ENCODE measurements around the gene GALNS. TPM values are rescaled to one million over a fixed set of nuclear protein-coding genes. Genes with fewer than 3 reads are reported as not detected.

GALNS gene
- total and polyA plus RNA-seq, 2 donors (not counting 3 experiments of a cell fraction or from before 2014, with no cell fraction given): 21.8 to 40.2 TPM

GRCh38 chr16:88773812-88774291 is 82.9 kb downstream of the GALNS start:
- Histone ChIP-seq H3K4me2 (ENCODE audit: insufficient read depth, low read length) (no peak overlapping the region), H3K4me1 (ENCODE audit: control insufficient read depth, extremely low read depth, insufficient read depth, low read length) (peaks cover 28% of the 10 kb centered on the region), H3K27me3 (ENCODE audit: control insufficient read depth in 2 of 2, insufficient read depth in 2 of 2, low read length in 2 of 2) (no peaks in the 10 kb centered on the region), H3K79me2 (ENCODE audit: control insufficient read depth, insufficient read depth, low read length) (peaks cover 95% of the 10 kb centered on the region), H3K36me3 (ENCODE audit: control insufficient read depth in 2 of 2, extremely low read depth in 1 of 2, insufficient read depth in 2 of 2, low read length in 2 of 2) (no peaks in the 10 kb centered on the region), H3K9ac (replicated peaks; ENCODE audit: extremely low read depth, insufficient read depth, low read length) (no peak overlapping the region), H4K20me1 (replicated peaks; ENCODE audit: control insufficient read depth, extremely low read depth, insufficient read depth, low read length) (no peaks in the 10 kb centered on the region), H3K4me3 (replicated peaks in 1 of 3; ENCODE audit: insufficient read depth in 1 of 3, low read depth in 1 of 3, low read length in 3 of 3) (no peak overlapping the region), H2AFZ (ENCODE audit: low read depth, low read length) (no peak overlapping the region), H3K9me1 (replicated peaks; ENCODE audit: control insufficient read depth, extremely low read depth, insufficient read depth, low read length) (no peaks in the 10 kb centered on the region), H3K27ac (ENCODE audit: insufficient read depth, low read depth, low read length) (no peak overlapping the region), H3K9me3 (replicated peaks; ENCODE audit: control insufficient read depth, insufficient read depth, low read length) (no peaks in the 10 kb centered on the region)
- POLR2A ChIA-PET: interaction anchor here (1.7 kb wide), 1 partner anchor 9 kb away, joined by 7 read pairs; no protein-coding TSS in a partner anchor
- CTCF ChIA-PET: interaction anchor here (1.2 to 3.2 kb wide), 3 partner anchors 8 to 36 kb away, joined by 3 to 21 read pairs (median 17); partner anchors contain the start of gene PIEZO1
- FAIRE-seq (peak; percentile 78), DNase-seq (ENCODE audit: low read depth, low spot score) (peak; percentile 56)
- intact Hi-C loops (cut with micrococcal nuclease): no loop called here
- dilution Hi-C loops (cut with MboI; ENCODE audit: extremely low pct_ligation_motif_present, low sequenced_read_pairs): no loop called here
- no TSS peak for BruUV-seq (replicated peaks)
- TF ChIP-seq FOS (IDR thresholded peaks at IDR 0.05; ENCODE audit: borderline replicate concordance, insufficient read depth, low read length): no peak
- TF ChIP-seq EZH2 (IDR thresholded peaks at IDR 0.05; ENCODE audit: borderline replicate concordance, low read depth, low read length, severe bottlenecking): no peak
- TF ChIP-seq POLR2AphosphoS5 (IDR thresholded peaks at IDR 0.05; ENCODE audit: insufficient read depth, low read depth, low read length): no peak
- no peak for TF ChIP-seq POLR2A (IDR thresholded peaks at IDR 0.05; ENCODE audit: low read depth, low read length)
- TF ChIP-seq GATA2 (IDR thresholded peaks at IDR 0.05; ENCODE audit: insufficient read depth, insufficient read length, low read depth, low read length): no peak
- TF ChIP-seq CTCF (IDR thresholded peaks at IDR 0.05; ENCODE audit: extremely low read depth in 1 of 2, insufficient read depth in 1 of 2, low read depth in 1 of 2, low read length in 2 of 2): no peak
- no peak for TF ChIP-seq MAX (IDR thresholded peaks at IDR 0.05; ENCODE audit: insufficient read depth, insufficient read length)
- no peak for TF ChIP-seq JUN (IDR thresholded peaks at IDR 0.05; ENCODE audit: borderline replicate concordance, insufficient read depth, insufficient read length, low read depth)
- no peak for TF ChIP-seq MYC (IDR thresholded peaks at IDR 0.05; ENCODE audit: low read depth, low read length)
